ENCODE data around the gene ACTR1B.
"Not testable (repeated sequence)": the region's sequence is repeated elsewhere in the genome, so short reads cannot be mapped to it uniquely, and the experiment has no call there.

ACTR1B gene

GRCh38 chr2:97657986-97658690, 5.7 kb downstream of the ACTR1B start:
- no peak for DNase-seq

- DNase-seq = no peak
Measured at GRCh38 chr2:97656905-97657587, 6.8 kb downstream of the ACTR1B start.

- no peak for DNase-seq
Measured at GRCh38 chr2:97656129-97656755, 7.6 kb downstream of the ACTR1B start.

- DNase-seq = no peak
Measured at GRCh38 chr2:97654791-97655190, 9.1 kb downstream of the ACTR1B start.

GRCh38 chr2:97654309-97654708, 9.5 kb downstream of the ACTR1B start:
- no peak for DNase-seq

- DNase-seq = no peak
Measured at GRCh38 chr2:97653874-97654273, 10.0 kb downstream of the ACTR1B start.

GRCh38 chr2:97653473-97653872, 10.4 kb downstream of the ACTR1B start:
- no peak for DNase-seq

GRCh38 chr2:97651114-97651513, 12.7 kb downstream of the ACTR1B start:
- DNase-seq = no peak

GRCh38 chr2:97646977-97647376, 16.9 kb downstream of the ACTR1B start:
- DNase-seq = no peak

- peak; percentile 93 to 97 for DNase-seq
Measured at GRCh38 chr2:97645695-97646629, 17.9 kb downstream of the ACTR1B start, which contains the start of gene COX5B. TSS of gene COX5B (plus strand) at chr2:97646062. CDS start at chr2:97646087, 25 bp downstream.

- DNase-seq = peak; percentile 37 to 41
Measured at GRCh38 chr2:97645112-97645694, 18.6 kb downstream of the ACTR1B start.

GRCh38 chr2:97644023-97644717, 19.7 kb downstream of the ACTR1B start:
- DNase-seq = no peak

GRCh38 chr2:97626049-97626430, 37.8 kb downstream of the ACTR1B start:
- not testable (repeated sequence) for DNase-seq

- DNase-seq = not testable (repeated sequence)
Measured at GRCh38 chr2:97625354-97626048, 38.3 kb downstream of the ACTR1B start.

- not testable (repeated sequence) for DNase-seq
Measured at GRCh38 chr2:97622976-97623375, 40.9 kb downstream of the ACTR1B start.

- DNase-seq = not testable (repeated sequence)
Measured at GRCh38 chr2:97620492-97620891, 43.4 kb downstream of the ACTR1B start.

GRCh38 chr2:97618939-97619827, 44.7 kb downstream of the ACTR1B start:
- DNase-seq = not testable (repeated sequence)

- DNase-seq = no peak
Measured at GRCh38 chr2:97617911-97618310, 45.9 kb downstream of the ACTR1B start.

GRCh38 chr2:97615746-97616145, 48.1 kb downstream of the ACTR1B start:
- DNase-seq = not testable (repeated sequence)

- not testable (repeated sequence) for DNase-seq
Measured at GRCh38 chr2:97611895-97612294, 51.9 kb downstream of the ACTR1B start.

Measured in AML-193 (cell line).